ENCODE measurements around the gene ZNF655. TPM values are rescaled to one million over a fixed set of nuclear protein-coding genes. Genes with fewer than 3 reads are reported as not detected.

ZNF655 gene
- total RNA-seq, 2 donors from 2014 or later, result 50.8 to 66.7 TPM

GRCh38 chr7:99617192-99617781, 58.8 kb downstream of the ZNF655 start:
- DNase-seq (ENCODE audit: low spot score in 2 of 2) (no peak), ATAC-seq (no peak)
- Mint-ChIP-seq H3K27ac (peak overlapping the region; percentile 92 to 99), H3K9me3 (peaks cover 0 to 5% of the 10 kb centered on the region in 2 donors), H3K36me3 (peaks cover 23 to 31% of the 10 kb centered on the region in 2 donors)

GRCh38 chr7:99618726-99619125, 60.3 kb downstream of the ZNF655 start:
- H3K36me3 Mint-ChIP-seq, result peaks cover 32 to 43% of the 10 kb centered on the region in 2 donors
- ATAC-seq (peak in 1 of 2 donors; percentile 6), DNase-seq (ENCODE audit: low spot score in 2 of 2) (no peak)
- no peaks in the 10 kb centered on the region for H3K9me3 Mint-ChIP-seq
- H3K27ac Mint-ChIP-seq, result peak overlapping the region; percentile 11 to 99

GRCh38 chr7:99619571-99620130, 61.2 kb downstream of the ZNF655 start:
- peak overlapping the region; percentile 65 to 99 for H3K27ac Mint-ChIP-seq
- ATAC-seq (no peak), DNase-seq (ENCODE audit: low spot score in 2 of 2) (no peak)
- no peaks in the 10 kb centered on the region for H3K9me3 Mint-ChIP-seq
- peaks cover 41 to 52% of the 10 kb centered on the region in 2 donors for H3K36me3 Mint-ChIP-seq

- H3K27ac Mint-ChIP-seq, result peak overlapping the region; percentile 93 to 94
- no peaks in the 10 kb centered on the region for H3K9me3 Mint-ChIP-seq
- peaks cover 57 to 68% of the 10 kb centered on the region in 2 donors for H3K36me3 Mint-ChIP-seq
- no peak for ATAC-seq
- no peak for DNase-seq (ENCODE audit: low spot score in 2 of 2)
Observed at GRCh38 chr7:99621271-99621670, 62.8 kb downstream of the ZNF655 start.

- H3K9me3 Mint-ChIP-seq, result no peaks in the 10 kb centered on the region
- H3K27ac Mint-ChIP-seq, result peak overlapping the region; percentile 94 to 99
- ATAC-seq (peak in 1 of 2 donors; percentile 3), DNase-seq (ENCODE audit: low spot score in 2 of 2) (no peak)
- peaks cover 46 to 78% of the 10 kb centered on the region in 2 donors for H3K36me3 Mint-ChIP-seq
Observed at GRCh38 chr7:99622596-99622995, 64.2 kb downstream of the ZNF655 start.

- peak; percentile 67 to 78 for ATAC-seq
- DNase-seq (ENCODE audit: low spot score in 2 of 2), result peak in 1 of 2 donors; percentile 78
- H3K9me3 Mint-ChIP-seq, result no peaks in the 10 kb centered on the region
- H3K36me3 Mint-ChIP-seq, result peaks cover 45 to 83% of the 10 kb centered on the region in 2 donors
- H3K27ac Mint-ChIP-seq, result peak overlapping the region; percentile 94 to 99
Observed at GRCh38 chr7:99623091-99623693, 64.8 kb downstream of the ZNF655 start.

- ATAC-seq (peak; percentile 55 to 56), DNase-seq (ENCODE audit: low spot score in 2 of 2) (peak in 1 of 2 donors; percentile 67)
- Mint-ChIP-seq H3K36me3 (peaks cover 51 to 87% of the 10 kb centered on the region in 2 donors), H3K9me3 (no peaks in the 10 kb centered on the region), H3K27ac (peak overlapping the region; percentile 94 to 99)
Observed at GRCh38 chr7:99623702-99624447, 65.4 kb downstream of the ZNF655 start.

GRCh38 chr7:99624484-99624883, 66.0 kb downstream of the ZNF655 start:
- ATAC-seq (peak; percentile 67 to 78), DNase-seq (ENCODE audit: low spot score in 2 of 2) (peak; percentile 61 to 75)
- no peaks in the 10 kb centered on the region for H3K9me3 Mint-ChIP-seq
- peak overlapping the region; percentile 94 to 99 for H3K27ac Mint-ChIP-seq
- peaks cover 46 to 84% of the 10 kb centered on the region in 2 donors for H3K36me3 Mint-ChIP-seq

- ATAC-seq (no peak), DNase-seq (ENCODE audit: low spot score in 2 of 2) (no peak)
- no peaks in the 10 kb centered on the region for H3K9me3 Mint-ChIP-seq
- H3K36me3 Mint-ChIP-seq, result peaks cover 43 to 88% of the 10 kb centered on the region in 2 donors
- peak overlapping the region; percentile 94 to 99 for H3K27ac Mint-ChIP-seq
Observed at GRCh38 chr7:99625321-99625720, 66.9 kb downstream of the ZNF655 start.

GRCh38 chr7:99625961-99626360, 67.5 kb downstream of the ZNF655 start:
- Mint-ChIP-seq H3K36me3 (peaks cover 43 to 88% of the 10 kb centered on the region in 2 donors), H3K27ac (peak overlapping the region; percentile 92 to 94), H3K9me3 (no peaks in the 10 kb centered on the region)
- ATAC-seq, result no peak
- DNase-seq (ENCODE audit: low spot score in 2 of 2), result no peak

Other genes starting within 250 kb of the ZNF655 start
- 10 to 100 TPM; 43.5 to 57.2 TPM for gene ARPC1A, start 232.7 kb upstream of the ZNF655 start, total RNA-seq
- gene ARPC1B, start 183.9 kb upstream of the ZNF655 start, total RNA-seq, result 100 to 1,000 TPM; 254 to 333 TPM
- 100 to 1,000 TPM; 101 to 148 TPM for gene PDAP1, start 150.0 kb upstream of the ZNF655 start, total RNA-seq
- 100 to 1,000 TPM; 131 to 135 TPM for gene BUD31, start 149.7 kb upstream of the ZNF655 start, total RNA-seq
- gene PTCD1, start 119.8 kb upstream of the ZNF655 start, total RNA-seq, result 1 to 10 TPM; 4.4 to 4.5 TPM
- gene CPSF4, start 119.7 kb upstream of the ZNF655 start, total RNA-seq, result 10 to 100 TPM; 47.5 to 62.1 TPM
- 100 to 1,000 TPM; 287 to 438 TPM for gene ATP5MF, start 92.5 kb upstream of the ZNF655 start, total RNA-seq
- gene ZNF789, start 85.8 kb upstream of the ZNF655 start, total RNA-seq, result 10 to 100 TPM; 21.5 to 49.7 TPM
- 10 to 100 TPM; 25.0 to 50.7 TPM for gene ZNF394, start 58.4 kb upstream of the ZNF655 start, total RNA-seq
- gene ZKSCAN5, start 54.0 kb upstream of the ZNF655 start, total RNA-seq, result 10 to 100 TPM in 1 of 2 donors, 1 to 10 TPM in 1; 9.6 to 14.0 TPM
- gene FAM200A, start 6.5 kb upstream of the ZNF655 start, total RNA-seq, result 1 to 10 TPM; 2.2 to 5.4 TPM
- 1 to 10 TPM in 1 of 2 donors, under 1 TPM in 1; 0.76 to 4.1 TPM for gene TMEM225B, start 39.6 kb downstream of the ZNF655 start, total RNA-seq
- 10 to 100 TPM; 30.7 to 31.8 TPM for gene ZSCAN25, start 58.3 kb downstream of the ZNF655 start, total RNA-seq
- under 1 TPM in 1 of 2 donors, not detected in 1; 0.41 TPM for gene CYP3A5, start 121.4 kb downstream of the ZNF655 start, total RNA-seq
- not detected for gene CYP3A7, start 176.6 kb downstream of the ZNF655 start, total RNA-seq
- gene CYP3A4, start 225.5 kb downstream of the ZNF655 start, total RNA-seq, result under 1 TPM in 1 of 2 donors, not detected in 1; 0.14 TPM